Measurements from ENCODE around the gene OR2W3.

DNA sequence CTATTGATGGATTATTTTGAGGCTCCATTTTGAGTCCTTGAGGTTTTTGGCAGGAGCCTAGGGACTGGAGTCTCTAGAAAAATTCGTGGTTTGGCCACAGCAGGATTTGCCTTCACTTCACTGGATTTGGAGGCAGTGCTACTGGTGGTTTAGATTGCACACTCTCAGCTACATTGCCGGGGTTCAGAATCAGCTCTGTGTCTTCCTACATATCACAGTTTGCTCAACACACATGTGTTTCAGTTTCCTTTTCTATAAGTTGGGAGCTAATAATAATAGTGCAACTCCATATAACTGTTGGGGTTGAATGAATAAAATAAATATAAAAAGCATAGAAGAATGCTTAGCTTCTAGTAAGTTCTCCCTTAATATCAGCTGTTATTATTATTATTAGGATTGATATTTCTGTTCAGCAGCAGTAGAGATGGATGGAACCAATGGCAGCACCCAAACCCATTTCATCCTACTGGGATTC is at the start of gene OR2W3:
- TF ChIP-seq, protein P1, sequence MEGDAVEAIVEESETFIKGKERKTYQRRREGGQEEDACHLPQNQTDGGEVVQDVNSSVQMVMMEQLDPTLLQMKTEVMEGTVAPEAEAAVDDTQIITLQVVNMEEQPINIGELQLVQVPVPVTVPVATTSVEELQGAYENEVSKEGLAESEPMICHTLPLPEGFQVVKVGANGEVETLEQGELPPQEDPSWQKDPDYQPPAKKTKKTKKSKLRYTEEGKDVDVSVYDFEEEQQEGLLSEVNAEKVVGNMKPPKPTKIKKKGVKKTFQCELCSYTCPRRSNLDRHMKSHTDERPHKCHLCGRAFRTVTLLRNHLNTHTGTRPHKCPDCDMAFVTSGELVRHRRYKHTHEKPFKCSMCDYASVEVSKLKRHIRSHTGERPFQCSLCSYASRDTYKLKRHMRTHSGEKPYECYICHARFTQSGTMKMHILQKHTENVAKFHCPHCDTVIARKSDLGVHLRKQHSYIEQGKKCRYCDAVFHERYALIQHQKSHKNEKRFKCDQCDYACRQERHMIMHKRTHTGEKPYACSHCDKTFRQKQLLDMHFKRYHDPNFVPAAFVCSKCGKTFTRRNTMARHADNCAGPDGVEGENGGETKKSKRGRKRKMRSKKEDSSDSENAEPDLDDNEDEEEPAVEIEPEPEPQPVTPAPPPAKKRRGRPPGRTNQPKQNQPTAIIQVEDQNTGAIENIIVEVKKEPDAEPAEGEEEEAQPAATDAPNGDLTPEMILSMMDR (IDR thresholded peaks at IDR 0.05; ENCODE audit: poor library complexity, severe bottlenecking) = no peak
- no peak for TF ChIP-seq POLR2AphosphoS5 (IDR thresholded peaks at IDR 0.05)
- no peak for TF ChIP-seq EZH2 (IDR thresholded peaks at IDR 0.05; ENCODE audit: borderline replicate concordance, insufficient read depth, low read length, poor library complexity, severe bottlenecking)
- TF ChIP-seq RAD21 (conservative IDR thresholded peaks at IDR 0.05) = no peak
- TF ChIP-seq REST (IDR thresholded peaks at IDR 0.05; ENCODE audit: borderline replicate concordance) = no peak
- TF ChIP-seq MXI1 (conservative IDR thresholded peaks at IDR 0.05; ENCODE audit: poor library complexity, severe bottlenecking) = no peak
- no peak for TF ChIP-seq TAF1 (IDR thresholded peaks at IDR 0.05; ENCODE audit: low read depth)
